ENCODE measurements around the gene RPTOR. TPM values are rescaled to one million over a fixed set of nuclear protein-coding genes. Genes with fewer than 3 reads are reported as not detected.

Gene RPTOR
- total and polyA plus RNA-seq, 2 donors (not counting 3 experiments of a cell fraction or from before 2014, with no cell fraction given), result 10.7 to 41.8 TPM

DNA sequence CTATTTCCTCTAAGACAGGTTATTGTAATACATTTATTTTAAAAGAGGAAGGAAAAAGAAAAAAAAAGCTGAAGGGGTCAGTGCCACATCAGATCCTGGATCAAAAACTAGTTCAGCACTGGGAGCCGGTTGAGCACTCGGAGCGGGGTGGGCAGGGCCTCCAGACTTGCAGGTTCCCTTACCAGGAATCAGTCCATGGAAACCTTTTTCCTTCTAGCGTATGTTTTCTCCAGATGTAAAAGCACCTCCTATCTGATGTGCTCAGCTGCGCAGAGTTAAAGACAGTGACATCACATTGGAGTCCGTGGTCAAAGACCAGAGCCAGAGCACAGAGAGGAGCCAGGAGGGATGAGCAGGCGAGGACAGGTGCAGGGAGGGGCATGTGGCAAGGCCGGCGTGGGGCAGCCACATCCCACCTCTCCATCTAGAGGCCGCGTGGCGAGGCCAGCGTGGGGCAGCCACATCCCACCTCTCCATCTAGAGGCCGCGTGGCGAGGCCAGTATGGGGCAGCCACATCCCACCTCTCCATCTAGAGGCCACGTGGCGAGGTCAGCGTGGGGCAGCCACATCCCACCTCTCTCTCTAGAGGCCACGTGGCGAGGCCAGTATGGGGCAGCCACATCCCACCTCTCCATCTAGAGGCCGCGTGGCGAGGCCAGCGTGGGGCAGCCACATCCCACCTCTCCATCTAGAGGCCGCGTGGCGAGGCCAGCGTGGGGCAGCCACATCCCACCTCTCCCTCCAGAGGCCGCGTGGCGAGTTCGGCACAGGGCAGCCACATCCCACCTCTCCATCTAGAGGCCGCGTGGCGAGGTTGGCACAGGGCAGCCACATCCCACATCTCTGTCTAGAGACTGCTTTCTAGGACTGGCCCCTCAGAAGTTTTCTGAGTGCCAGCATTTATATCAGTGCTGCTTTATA, 280.2 kb downstream of the RPTOR start:
- peaks cover 20% of the 10 kb centered on the region for H3K4me1 ChIP-seq (ENCODE audit: control insufficient read depth, extremely low read depth, insufficient read depth, low read length)
- H3K27ac ChIP-seq (ENCODE audit: insufficient read depth, low read depth, low read length), result no peak overlapping the region
- H3K4me3 ChIP-seq (replicated peaks in 1 of 3; ENCODE audit: insufficient read depth in 1 of 3, low read depth in 1 of 3, low read length in 3 of 3), result no peak overlapping the region
- CTCF ChIA-PET, result interaction anchor here (1.0 kb wide), 1 partner anchor 35 kb away, joined by 3 read pairs; no protein-coding TSS in a partner anchor
- DNase-seq (ENCODE audit: low read depth, low spot score) (peak; percentile 14), FAIRE-seq (no peak)
- H3K9me1 ChIP-seq (replicated peaks; ENCODE audit: control insufficient read depth, extremely low read depth, insufficient read depth, low read length), result no peaks in the 10 kb centered on the region
- intact Hi-C loops (cut with micrococcal nuclease) (no loop called here), dilution Hi-C loops (cut with MboI; ENCODE audit: extremely low pct_ligation_motif_present, low sequenced_read_pairs) (no loop called here)
- TF ChIP-seq POLR2A (IDR thresholded peaks at IDR 0.05; ENCODE audit: low read depth, low read length) (no peak), GATA2 (IDR thresholded peaks at IDR 0.05; ENCODE audit: insufficient read depth, insufficient read length, low read depth, low read length) (no peak), JUN (IDR thresholded peaks at IDR 0.05; ENCODE audit: borderline replicate concordance, insufficient read depth, insufficient read length, low read depth) (no peak), EZH2 (IDR thresholded peaks at IDR 0.05; ENCODE audit: borderline replicate concordance, low read depth, low read length, severe bottlenecking) (no peak), FOS (IDR thresholded peaks at IDR 0.05; ENCODE audit: borderline replicate concordance, insufficient read depth, low read length) (no peak)
- TF ChIP-seq, protein P1, sequence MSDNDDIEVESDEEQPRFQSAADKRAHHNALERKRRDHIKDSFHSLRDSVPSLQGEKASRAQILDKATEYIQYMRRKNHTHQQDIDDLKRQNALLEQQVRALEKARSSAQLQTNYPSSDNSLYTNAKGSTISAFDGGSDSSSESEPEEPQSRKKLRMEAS (IDR thresholded peaks at IDR 0.05; ENCODE audit: insufficient read depth, insufficient read length), result no peak
- H3K79me2 ChIP-seq (ENCODE audit: control insufficient read depth, insufficient read depth, low read length), result no peaks in the 10 kb centered on the region
- no peaks in the 10 kb centered on the region for H3K27me3 ChIP-seq (ENCODE audit: control insufficient read depth in 2 of 2, insufficient read depth in 2 of 2, low read length in 2 of 2)
- BruUV-seq (replicated peaks), result no TSS peak
- H3K9me3 ChIP-seq (replicated peaks; ENCODE audit: control insufficient read depth, insufficient read depth, low read length), result no peaks in the 10 kb centered on the region
- POLR2A ChIA-PET, result no interaction called here
- H4K20me1 ChIP-seq (replicated peaks; ENCODE audit: control insufficient read depth, extremely low read depth, insufficient read depth, low read length), result no peaks in the 10 kb centered on the region
- no peaks in the 10 kb centered on the region for H3K36me3 ChIP-seq (ENCODE audit: control insufficient read depth in 2 of 2, extremely low read depth in 1 of 2, insufficient read depth in 2 of 2, low read length in 2 of 2)
- H3K4me2 ChIP-seq (ENCODE audit: insufficient read depth, low read length), result no peak overlapping the region
- H3K9ac ChIP-seq (replicated peaks; ENCODE audit: extremely low read depth, insufficient read depth, low read length), result no peak overlapping the region
- H2AFZ ChIP-seq (ENCODE audit: low read depth, low read length), result no peak overlapping the region

All from endothelial cell of umbilical vein (primary cell).